Measurements from ENCODE around the gene GUSB. TPM values are rescaled to one million over a fixed set of nuclear protein-coding genes. Genes with fewer than 3 reads are reported as not detected.
"Not testable (repeated sequence)": the region's sequence is repeated elsewhere in the genome, so short reads cannot be mapped to it uniquely, and the experiment has no call there.

The GUSB gene
- polyA plus RNA-seq, 10 donors = 33.6 to 44.2 (median 37.4) TPM

GRCh38 chr7:65978891-65979582 is 3.0 kb downstream of the GUSB start:
- DNase-seq = no peak

GRCh38 chr7:65976659-65977196 is 5.3 kb downstream of the GUSB start:
- no peak for DNase-seq

GRCh38 chr7:65975814-65976445 is 6.1 kb downstream of the GUSB start:
- DNase-seq = no peak

- DNase-seq = no peak
Observed at GRCh38 chr7:65974876-65975275, 7.1 kb downstream of the GUSB start.

GRCh38 chr7:65974191-65974801 is 7.7 kb downstream of the GUSB start:
- no peak for DNase-seq

- DNase-seq = no peak
Observed at GRCh38 chr7:65972976-65973375, 9.0 kb downstream of the GUSB start.

- no peak for DNase-seq
Observed at GRCh38 chr7:65971021-65971420, 11.0 kb downstream of the GUSB start.

GRCh38 chr7:65968256-65969185 is 13.5 kb downstream of the GUSB start:
- no peak for DNase-seq

GRCh38 chr7:65967361-65968155 is 14.5 kb downstream of the GUSB start:
- DNase-seq = no peak

- no peak for DNase-seq
Observed at GRCh38 chr7:65966146-65966545, 15.9 kb downstream of the GUSB start.

- not testable (repeated sequence) for DNase-seq
Observed at GRCh38 chr7:65964671-65965070, 17.3 kb downstream of the GUSB start.

GRCh38 chr7:65962033-65962432 is 20.0 kb downstream of the GUSB start:
- no peak for DNase-seq

- DNase-seq = no peak
Observed at GRCh38 chr7:65960351-65961074, 21.5 kb downstream of the GUSB start.

GRCh38 chr7:65955718-65956117 is 26.3 kb downstream of the GUSB start:
- DNase-seq = no peak

- no peak for DNase-seq
Observed at GRCh38 chr7:65953890-65954450, 28.0 kb downstream of the GUSB start.

GRCh38 chr7:65953001-65953720 is 28.9 kb downstream of the GUSB start:
- no peak for DNase-seq

GRCh38 chr7:65951837-65952578 is 30.0 kb downstream of the GUSB start:
- no peak for DNase-seq

- DNase-seq = no peak
Observed at GRCh38 chr7:65946904-65947303, 35.1 kb downstream of the GUSB start.

Measured in muscle of back (tissue), 11 donors.